ENCODE data around the gene OGG1. TPM values are rescaled to one million over a fixed set of nuclear protein-coding genes. Genes with fewer than 3 reads are reported as not detected.

The OGG1 gene
- total RNA-seq, 2 donors from 2014 or later: 18.4 to 22.6 TPM

- Mint-ChIP-seq H3K4me1 (peaks cover 27% of the 10 kb centered on the region), H3K27ac (no peak overlapping the region), H3K4me3 (no peak overlapping the region), H3K36me3 (ENCODE audit: low read depth) (peaks cover 19% of the 10 kb centered on the region), H3K27me3 (no peaks in the 10 kb centered on the region)
- DNase-seq: no peak
- no peak for ATAC-seq
- no peaks in the 10 kb centered on the region for H3K9me3 ChIP-seq (ENCODE audit: control insufficient read depth, low read length, poor library complexity, severe bottlenecking)
Measured at GRCh38 chr3:9786825-9787669, 37.3 kb downstream of the OGG1 start.

GRCh38 chr3:9787714-9788113 is 38.0 kb downstream of the OGG1 start:
- H3K27ac Mint-ChIP-seq: no peak overlapping the region
- DNase-seq (no peak), ATAC-seq (no peak)
- H3K4me3 Mint-ChIP-seq: peak overlapping the region; percentile 25
- H3K9me3 ChIP-seq (ENCODE audit: control insufficient read depth, low read length, poor library complexity, severe bottlenecking): no peaks in the 10 kb centered on the region
- H3K4me1 Mint-ChIP-seq: peaks cover 25% of the 10 kb centered on the region
- no peaks in the 10 kb centered on the region for H3K27me3 Mint-ChIP-seq
- H3K36me3 Mint-ChIP-seq (ENCODE audit: low read depth): peaks cover 21% of the 10 kb centered on the region

GRCh38 chr3:9791127-9791526 is 41.4 kb downstream of the OGG1 start:
- H3K27me3 Mint-ChIP-seq: no peaks in the 10 kb centered on the region
- H3K4me1 Mint-ChIP-seq: peaks cover 38% of the 10 kb centered on the region
- no peak for DNase-seq
- no peaks in the 10 kb centered on the region for H3K9me3 ChIP-seq (ENCODE audit: control insufficient read depth, low read length, poor library complexity, severe bottlenecking)
- H3K27ac Mint-ChIP-seq: no peak overlapping the region
- peaks cover 16% of the 10 kb centered on the region for H3K36me3 Mint-ChIP-seq (ENCODE audit: low read depth)
- no peak for ATAC-seq
- peak overlapping the region; percentile 55 for H3K4me3 Mint-ChIP-seq

GRCh38 chr3:9791790-9792404 is 42.1 kb downstream of the OGG1 start:
- DNase-seq: no peak
- ATAC-seq: no peak
- no peaks in the 10 kb centered on the region for H3K9me3 ChIP-seq (ENCODE audit: control insufficient read depth, low read length, poor library complexity, severe bottlenecking)
- Mint-ChIP-seq H3K27ac (peak overlapping the region; percentile 96), H3K4me1 (peaks cover 40% of the 10 kb centered on the region), H3K27me3 (no peaks in the 10 kb centered on the region), H3K36me3 (ENCODE audit: low read depth) (peaks cover 16% of the 10 kb centered on the region), H3K4me3 (peak overlapping the region; percentile 97)

GRCh38 chr3:9792405-9793160 is 42.8 kb downstream of the OGG1 start, which contains the start of the genes ARPC4 and TADA3:
TSS of gene ARPC4 (plus strand) at chr3:9793082. CDS start at chr3:9793122, 40 bp downstream.
TSS of gene TADA3 (minus strand) at chr3:9792473. CDS start at chr3:9791466, 1,007 bp downstream.
- ATAC-seq (peak; percentile 88), DNase-seq (peak; percentile 80 to 87 (median 84))
- H3K27me3 Mint-ChIP-seq: no peaks in the 10 kb centered on the region
- peaks cover 15% of the 10 kb centered on the region for H3K36me3 Mint-ChIP-seq (ENCODE audit: low read depth)
- peaks cover 35% of the 10 kb centered on the region for H3K4me1 Mint-ChIP-seq
- peak within 1 kb of the TSS; percentile 97 for H3K4me3 Mint-ChIP-seq
- no peaks in the 10 kb centered on the region for H3K9me3 ChIP-seq (ENCODE audit: control insufficient read depth, low read length, poor library complexity, severe bottlenecking)
- H3K27ac Mint-ChIP-seq: peak within 1 kb of the TSS; percentile 96

GRCh38 chr3:9793161-9793781 is 43.5 kb downstream of the OGG1 start:
- Mint-ChIP-seq H3K27me3 (no peaks in the 10 kb centered on the region), H3K36me3 (ENCODE audit: low read depth) (peaks cover 12% of the 10 kb centered on the region), H3K4me1 (peaks cover 34% of the 10 kb centered on the region), H3K27ac (peak overlapping the region; percentile 96), H3K4me3 (peak overlapping the region; percentile 97)
- DNase-seq: peak in 2 of 3 donors; percentile 12 to 15
- H3K9me3 ChIP-seq (ENCODE audit: control insufficient read depth, low read length, poor library complexity, severe bottlenecking): no peaks in the 10 kb centered on the region
- ATAC-seq: no peak

- Mint-ChIP-seq H3K27ac (peak overlapping the region; percentile 96), H3K36me3 (ENCODE audit: low read depth) (peaks cover 9% of the 10 kb centered on the region), H3K27me3 (no peaks in the 10 kb centered on the region), H3K4me1 (peaks cover 34% of the 10 kb centered on the region), H3K4me3 (peak overlapping the region; percentile 97)
- DNase-seq: no peak
- no peaks in the 10 kb centered on the region for H3K9me3 ChIP-seq (ENCODE audit: control insufficient read depth, low read length, poor library complexity, severe bottlenecking)
- no peak for ATAC-seq
Measured at GRCh38 chr3:9794400-9794799, 44.6 kb downstream of the OGG1 start.

- Mint-ChIP-seq H3K27me3 (no peaks in the 10 kb centered on the region), H3K27ac (peak overlapping the region; percentile 96), H3K4me3 (peak overlapping the region; percentile 67), H3K4me1 (peaks cover 31% of the 10 kb centered on the region), H3K36me3 (ENCODE audit: low read depth) (peaks cover 6% of the 10 kb centered on the region)
- DNase-seq (no peak), ATAC-seq (no peak)
- H3K9me3 ChIP-seq (ENCODE audit: control insufficient read depth, low read length, poor library complexity, severe bottlenecking): no peaks in the 10 kb centered on the region
Measured at GRCh38 chr3:9795207-9795606, 45.5 kb downstream of the OGG1 start.

- DNase-seq (no peak), ATAC-seq (no peak)
- no peaks in the 10 kb centered on the region for H3K9me3 ChIP-seq (ENCODE audit: control insufficient read depth, low read length, poor library complexity, severe bottlenecking)
- H3K27me3 Mint-ChIP-seq: no peaks in the 10 kb centered on the region
- H3K4me1 Mint-ChIP-seq: peaks cover 25% of the 10 kb centered on the region
- H3K27ac Mint-ChIP-seq: peak overlapping the region; percentile 72
- H3K36me3 Mint-ChIP-seq (ENCODE audit: low read depth): peaks cover 5% of the 10 kb centered on the region
- no peak overlapping the region for H3K4me3 Mint-ChIP-seq
Measured at GRCh38 chr3:9797196-9797945, 47.6 kb downstream of the OGG1 start.

- ATAC-seq: no peak
- Mint-ChIP-seq H3K4me1 (peaks cover 17% of the 10 kb centered on the region), H3K36me3 (ENCODE audit: low read depth) (peaks cover 5% of the 10 kb centered on the region), H3K27me3 (no peaks in the 10 kb centered on the region), H3K27ac (no peak overlapping the region), H3K4me3 (no peak overlapping the region)
- no peaks in the 10 kb centered on the region for H3K9me3 ChIP-seq (ENCODE audit: control insufficient read depth, low read length, poor library complexity, severe bottlenecking)
- DNase-seq: no peak
Measured at GRCh38 chr3:9800529-9800928, 50.8 kb downstream of the OGG1 start.

- no peaks in the 10 kb centered on the region for H3K27me3 Mint-ChIP-seq
- H3K27ac Mint-ChIP-seq: peak overlapping the region; percentile 86
- H3K9me3 ChIP-seq (ENCODE audit: control insufficient read depth, low read length, poor library complexity, severe bottlenecking): no peaks in the 10 kb centered on the region
- peaks cover 5% of the 10 kb centered on the region for H3K36me3 Mint-ChIP-seq (ENCODE audit: low read depth)
- peaks cover 20% of the 10 kb centered on the region for H3K4me1 Mint-ChIP-seq
- H3K4me3 Mint-ChIP-seq: no peak overlapping the region
- no peak for ATAC-seq
- DNase-seq: no peak
Measured at GRCh38 chr3:9803494-9803893, 53.7 kb downstream of the OGG1 start.

GRCh38 chr3:9804996-9805395 is 55.2 kb downstream of the OGG1 start:
- H3K9me3 ChIP-seq (ENCODE audit: control insufficient read depth, low read length, poor library complexity, severe bottlenecking): no peaks in the 10 kb centered on the region
- ATAC-seq: no peak
- H3K36me3 Mint-ChIP-seq (ENCODE audit: low read depth): peaks cover 5% of the 10 kb centered on the region
- H3K27me3 Mint-ChIP-seq: no peaks in the 10 kb centered on the region
- H3K4me3 Mint-ChIP-seq: no peak overlapping the region
- H3K4me1 Mint-ChIP-seq: peaks cover 31% of the 10 kb centered on the region
- no peak overlapping the region for H3K27ac Mint-ChIP-seq
- no peak for DNase-seq

Data from T-helper 17 cell (primary cell).